ENCODE results near the gene TCERG1L.

The TCERG1L gene

GRCh38 chr10:131203456-131204357, 107.8 kb downstream of the TCERG1L start:
- DNase-seq (ENCODE audit: low spot score), result no peak
- in situ Hi-C loops (cut with MboI; ENCODE audit: low sequenced_read_pairs, unreplicated experiment), result no loop called here
- no peak for TF ChIP-seq CTCF (IDR thresholded peaks at IDR 0.05; ENCODE audit: borderline replicate concordance, control extremely low read depth, extremely low read depth, insufficient read depth, missing control alignments)

- in situ Hi-C loops (cut with MboI; ENCODE audit: low sequenced_read_pairs, unreplicated experiment), result no loop called here
- no peak for TF ChIP-seq CTCF (IDR thresholded peaks at IDR 0.05; ENCODE audit: borderline replicate concordance, control extremely low read depth, extremely low read depth, insufficient read depth, missing control alignments)
- DNase-seq (ENCODE audit: low spot score), result no peak
Measured at GRCh38 chr10:131202990-131203389, 108.5 kb downstream of the TCERG1L start.

GRCh38 chr10:131201741-131202515, 109.6 kb downstream of the TCERG1L start:
- no peak for DNase-seq (ENCODE audit: low spot score)
- TF ChIP-seq CTCF (IDR thresholded peaks at IDR 0.05; ENCODE audit: borderline replicate concordance, control extremely low read depth, extremely low read depth, insufficient read depth, missing control alignments), result no peak
- in situ Hi-C loops (cut with MboI; ENCODE audit: low sequenced_read_pairs, unreplicated experiment), result no loop called here

- in situ Hi-C loops (cut with MboI; ENCODE audit: low sequenced_read_pairs, unreplicated experiment), result no loop called here
- DNase-seq (ENCODE audit: low spot score), result no peak
- TF ChIP-seq CTCF (IDR thresholded peaks at IDR 0.05; ENCODE audit: borderline replicate concordance, control extremely low read depth, extremely low read depth, insufficient read depth, missing control alignments), result no peak
Measured at GRCh38 chr10:131200856-131201470, 110.6 kb downstream of the TCERG1L start.

- in situ Hi-C loops (cut with MboI; ENCODE audit: low sequenced_read_pairs, unreplicated experiment), result no loop called here
- DNase-seq (ENCODE audit: low spot score), result no peak
- TF ChIP-seq CTCF (IDR thresholded peaks at IDR 0.05; ENCODE audit: borderline replicate concordance, control extremely low read depth, extremely low read depth, insufficient read depth, missing control alignments), result no peak
Measured at GRCh38 chr10:131199646-131200045, 111.9 kb downstream of the TCERG1L start.

GRCh38 chr10:131198843-131199242, 112.7 kb downstream of the TCERG1L start:
- in situ Hi-C loops (cut with MboI; ENCODE audit: low sequenced_read_pairs, unreplicated experiment), result no loop called here
- no peak for DNase-seq (ENCODE audit: low spot score)
- no peak for TF ChIP-seq CTCF (IDR thresholded peaks at IDR 0.05; ENCODE audit: borderline replicate concordance, control extremely low read depth, extremely low read depth, insufficient read depth, missing control alignments)

Data from GM13976 (cell line).